Mesendoderm (in vitro differentiated cells): ENCODE data around the gene CDK3.
"Not testable (repeated sequence)": the region's sequence is repeated elsewhere in the genome, so short reads cannot be mapped to it uniquely, and the experiment has no call there.

Source experiments
- DNase-seq: peaks from one replicate; pipeline ENCODE4 v3.0.0; 2013
- H2AK5ac ChIP-seq: 2 replicates; pipeline ENCODE4 v1.6.1; 2013; ENCODE audit warnings: low read length, inconsistent platforms
- H2BK120ac ChIP-seq: 2 replicates; pipeline ENCODE4 v1.6.1; 2013; ENCODE audit warnings: low read depth, mild to moderate bottlenecking, low read length, moderate library complexity, mixed read lengths
- H2BK15ac ChIP-seq: replicated peaks from 2 replicates; pipeline ENCODE4 v1.6.1; 2013; ENCODE audit warnings: low read depth, mild to moderate bottlenecking, moderate library complexity
- H2BK5ac ChIP-seq: 2 replicates; pipeline ENCODE4 v1.6.1; 2013; ENCODE audit warnings: low read length, inconsistent platforms
- H3K18ac ChIP-seq: 2 replicates; pipeline ENCODE4 v1.6.1; 2013; ENCODE audit warnings: mild to moderate bottlenecking, low read length, mixed read lengths
- H3K23ac ChIP-seq: one replicate; pipeline ENCODE4 v1.6.1; 2013; ENCODE audit warnings: low read length
- H3K27ac ChIP-seq: 2 replicates; pipeline ENCODE4 v1.5.1; 2013; ENCODE audit warnings: low read depth, mild to moderate bottlenecking, inconsistent platforms, low read length, moderate library complexity
- H3K27me3 ChIP-seq: 2 replicates; pipeline ENCODE4 v1.6.1; 2013; ENCODE audit warnings: low read length, control low read depth, mild to moderate bottlenecking, inconsistent platforms; ENCODE audit not compliant: insufficient read depth, poor library complexity
- H3K36me3 ChIP-seq: 2 replicates; pipeline ENCODE4 v1.6.1; 2013; ENCODE audit warnings: low read length, inconsistent platforms; ENCODE audit not compliant: control insufficient read depth, insufficient read depth
- H3K4ac ChIP-seq: one replicate; pipeline ENCODE4 v1.6.1; 2013; ENCODE audit warnings: low read depth, mild to moderate bottlenecking, low read length, moderate library complexity
- H3K4me1 ChIP-seq: 2 replicates; pipeline ENCODE4 v1.6.1; 2013; ENCODE audit warnings: low read depth, low read length, inconsistent platforms; ENCODE audit not compliant: control insufficient read depth
- H3K4me2 ChIP-seq: 2 replicates; pipeline ENCODE4 v1.6.1; 2013; ENCODE audit warnings: low read length
- H3K4me3 ChIP-seq: 2 replicates; pipeline ENCODE4 v1.5.1; 2013; ENCODE audit warnings: mild to moderate bottlenecking, low read length
- H3K56ac ChIP-seq: one replicate; pipeline ENCODE4 v1.6.1; 2013; ENCODE audit warnings: low read length
- H3K79me1 ChIP-seq: 2 replicates; pipeline ENCODE4 v1.6.1; 2013; ENCODE audit warnings: low read length, inconsistent platforms
- H3K79me2 ChIP-seq: 2 replicates; pipeline ENCODE4 v1.6.1; 2013; ENCODE audit warnings: mild to moderate bottlenecking, low read length; ENCODE audit not compliant: control insufficient read depth, insufficient read depth
- H3K9ac ChIP-seq: 2 replicates; pipeline ENCODE4 v1.6.1; 2013; ENCODE audit warnings: low read length, inconsistent platforms
- H4K5ac ChIP-seq: one replicate; pipeline ENCODE4 v1.6.1; 2013; ENCODE audit warnings: low read length
- H4K8ac ChIP-seq: one replicate; pipeline ENCODE4 v1.6.1; 2013; ENCODE audit warnings: low read depth, mild to moderate bottlenecking, control low read depth, low read length, moderate library complexity
- WGBS: extraction: QIAGEN DNeasy Blood & Tissue Kit; methylation state at CpG from one replicate; pipeline ENCODE4 v1.1.7; 2013; ENCODE audit warnings: low lambda C conversion rate, missing lambda C conversion rate; ENCODE audit not compliant: insufficient coverage; ENCODE audit errors: extremely low coverage; 5-methylcytosine and 5-hydroxymethylcytosine counted together

The CDK3 gene

GRCh38 chr17:75969044-75969443 is 31.6 kb upstream of the CDK3 start:
- not testable (repeated sequence) for H2BK15ac ChIP-seq, H3K4ac ChIP-seq, DNase-seq, H2AK5ac ChIP-seq, H4K5ac ChIP-seq, H3K4me2 ChIP-seq, H3K4me3 ChIP-seq, H3K23ac ChIP-seq, H3K4me1 ChIP-seq, H3K79me1 ChIP-seq, H3K56ac ChIP-seq, H2BK120ac ChIP-seq, H3K9ac ChIP-seq, H4K8ac ChIP-seq, H3K18ac ChIP-seq, H3K36me3 ChIP-seq, H2BK5ac ChIP-seq, H3K27ac ChIP-seq, H3K27me3 ChIP-seq, H3K79me2 ChIP-seq
- no CpG with 5 or more reads among the region's 10 CpGs for WGBS

- Histone ChIP-seq H3K9ac (no peak overlapping the region), H3K56ac (no peak overlapping the region), H2BK15ac (no peak overlapping the region), H2BK5ac (no peak overlapping the region), H2AK5ac (no peak overlapping the region), H2BK120ac (no peak overlapping the region), H3K27me3 (no peaks in the 10 kb centered on the region), H3K4me2 (no peak overlapping the region), H3K36me3 (no peaks in the 10 kb centered on the region), H4K5ac (no peak overlapping the region), H3K4me3 (no peak overlapping the region), H3K23ac (no peak overlapping the region), H3K27ac (no peak overlapping the region), H3K4ac (no peak overlapping the region), H3K79me2 (peaks cover 6% of the 10 kb centered on the region), H3K18ac (no peak overlapping the region), H3K79me1 (peaks cover 8% of the 10 kb centered on the region), H4K8ac (no peak overlapping the region), H3K4me1 (no peaks in the 10 kb centered on the region)
- DNase-seq = peak; percentile 16
- no CpG with 5 or more reads among the region's 4 CpGs for WGBS
Observed at GRCh38 chr17:75970011-75970523, 30.6 kb upstream of the CDK3 start.

DNA sequence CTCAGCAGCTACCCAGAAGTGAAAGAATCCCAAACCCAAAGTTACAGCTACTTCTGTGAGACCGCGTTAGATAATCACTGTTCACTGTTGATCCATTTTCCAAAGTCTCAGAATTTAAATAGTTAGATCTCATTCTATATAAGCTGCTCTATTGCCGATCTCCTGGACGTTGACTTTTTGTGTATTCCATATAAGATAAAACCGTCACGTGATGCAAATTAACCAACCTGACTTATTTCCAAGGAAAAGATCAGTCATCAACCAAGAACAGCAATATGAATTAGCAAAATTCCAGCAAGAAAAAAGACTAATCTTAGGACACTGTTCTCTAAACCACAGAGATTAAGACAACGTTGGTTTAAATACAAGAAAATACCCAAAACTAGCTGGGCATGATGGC is 30.0 kb upstream of the CDK3 start:
- Histone ChIP-seq H3K23ac (no peak overlapping the region), H2BK15ac (no peak overlapping the region), H3K4me3 (no peak overlapping the region), H3K79me2 (peaks cover 8% of the 10 kb centered on the region), H3K56ac (no peak overlapping the region), H3K36me3 (no peaks in the 10 kb centered on the region), H3K9ac (no peak overlapping the region), H3K4ac (no peak overlapping the region), H3K79me1 (peaks cover 8% of the 10 kb centered on the region), H3K4me2 (no peak overlapping the region), H4K8ac (no peak overlapping the region), H3K4me1 (no peaks in the 10 kb centered on the region), H2AK5ac (no peak overlapping the region), H2BK120ac (no peak overlapping the region), H3K27me3 (no peaks in the 10 kb centered on the region), H2BK5ac (no peak overlapping the region), H3K27ac (no peak overlapping the region), H4K5ac (no peak overlapping the region), H3K18ac (no peak overlapping the region)
- no peak for DNase-seq
- WGBS = no CpG with 5 or more reads among the region's 7 CpGs

DNA sequence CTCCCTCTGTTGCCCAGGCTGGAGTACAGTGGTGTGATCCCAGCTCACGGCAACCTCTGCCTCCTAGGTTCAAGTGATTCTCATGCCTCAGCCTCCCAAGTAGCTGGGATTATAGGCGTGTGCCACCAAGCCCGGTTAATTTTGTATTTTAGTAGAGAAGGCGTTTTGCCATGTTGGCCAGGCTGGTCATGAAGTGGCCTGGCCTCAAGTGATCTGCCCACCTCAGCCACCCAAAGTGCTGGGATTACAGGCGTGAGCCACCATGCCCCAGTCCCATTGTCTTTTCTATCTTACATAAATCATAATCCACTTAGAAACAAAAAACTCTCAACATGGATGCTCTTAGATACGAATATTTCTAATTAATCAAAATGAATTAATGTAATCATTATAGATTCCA is 25.5 kb upstream of the CDK3 start:
- H2BK120ac ChIP-seq, H3K27ac ChIP-seq, H3K23ac ChIP-seq, H3K9ac ChIP-seq, H3K36me3 ChIP-seq, H2BK5ac ChIP-seq, H3K4me3 ChIP-seq, H3K56ac ChIP-seq, H2BK15ac ChIP-seq, H3K4me2 ChIP-seq, H3K4ac ChIP-seq, H4K8ac ChIP-seq, H4K5ac ChIP-seq, H3K18ac ChIP-seq, H3K4me1 ChIP-seq, H3K27me3 ChIP-seq, DNase-seq, H2AK5ac ChIP-seq: not testable (repeated sequence)
- H3K79me2 ChIP-seq = peaks cover 18% of the 10 kb centered on the region
- peaks cover 11% of the 10 kb centered on the region for H3K79me1 ChIP-seq
- WGBS = no CpG with 5 or more reads among the region's 6 CpGs

DNA sequence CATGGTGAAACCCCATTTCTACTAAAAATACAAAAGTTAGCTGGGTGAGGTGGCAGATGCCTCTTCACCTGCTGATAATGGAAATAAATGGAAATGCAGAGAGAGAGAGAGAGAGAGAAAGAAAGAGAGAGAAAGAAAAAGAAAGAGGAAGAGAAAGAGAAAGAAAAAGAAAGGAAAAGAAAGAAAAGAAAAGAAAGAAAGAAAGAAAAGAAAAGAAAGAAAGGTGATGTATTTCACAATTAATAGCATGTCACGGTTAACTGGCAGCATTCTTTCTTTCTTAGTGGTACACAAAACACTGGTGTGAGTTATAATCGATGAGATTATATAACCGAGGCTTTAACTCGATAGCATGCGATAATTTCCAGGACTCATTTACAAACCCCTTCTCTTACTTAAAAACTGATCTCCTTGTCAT is 24.9 kb upstream of the CDK3 start:
- Histone ChIP-seq H3K4me2 (no peak overlapping the region), H4K5ac (no peak overlapping the region), H4K8ac (no peak overlapping the region), H3K79me2 (peaks cover 16% of the 10 kb centered on the region), H3K18ac (no peak overlapping the region), H3K4me1 (no peaks in the 10 kb centered on the region), H3K23ac (no peak overlapping the region), H2AK5ac (no peak overlapping the region), H3K27me3 (no peaks in the 10 kb centered on the region), H2BK15ac (no peak overlapping the region), H2BK5ac (no peak overlapping the region), H3K79me1 (peaks cover 9% of the 10 kb centered on the region), H3K36me3 (no peaks in the 10 kb centered on the region), H3K56ac (no peak overlapping the region), H3K9ac (no peak overlapping the region), H3K4ac (no peak overlapping the region), H3K4me3 (no peak overlapping the region), H3K27ac (no peak overlapping the region), H2BK120ac (no peak overlapping the region)
- no peak for DNase-seq
- WGBS = no CpG with 5 or more reads among the region's 5 CpGs

GRCh38 chr17:75976175-75976848 is 24.3 kb upstream of the CDK3 start:
- peaks cover 9% of the 10 kb centered on the region for H3K79me1 ChIP-seq
- H3K36me3 ChIP-seq = no peaks in the 10 kb centered on the region
- H3K27me3 ChIP-seq = no peaks in the 10 kb centered on the region
- H2AK5ac ChIP-seq = no peak overlapping the region
- H2BK120ac ChIP-seq = no peak overlapping the region
- H3K9ac ChIP-seq = peak overlapping the region; percentile 28
- H3K4me3 ChIP-seq = no peak overlapping the region
- H4K8ac ChIP-seq = no peak overlapping the region
- no peak overlapping the region for H3K4ac ChIP-seq
- H3K23ac ChIP-seq = no peak overlapping the region
- no peak overlapping the region for H3K56ac ChIP-seq
- no peak overlapping the region for H3K27ac ChIP-seq
- H3K4me2 ChIP-seq = peak overlapping the region; percentile 32
- H3K79me2 ChIP-seq = peaks cover 16% of the 10 kb centered on the region
- DNase-seq = no peak
- H3K18ac ChIP-seq = no peak overlapping the region
- H2BK15ac ChIP-seq = no peak overlapping the region
- H4K5ac ChIP-seq = no peak overlapping the region
- 100% methylated on average over 1 of the region's 9 CpGs for WGBS
- no peak overlapping the region for H2BK5ac ChIP-seq
- H3K4me1 ChIP-seq = no peaks in the 10 kb centered on the region
